NCI-H1048 (cell line): ENCODE data around the gene C1orf216.
"Not testable (repeated sequence)": the region's sequence is repeated elsewhere in the genome, so short reads cannot be mapped to it uniquely, and the experiment has no call there.

ENCODE experiments used
- DNase-seq: peaks from one replicate; lab custom pipeline; 2025; lab: John Stamatoyannopoulos, UW

C1orf216 gene

GRCh38 chr1:35718492-35719336 lies at the start of gene C1orf216:
C1orf216 (minus strand) TSS chr1:35718884; CDS start chr1:35716321, 2,563 bp downstream.
- no peak for DNase-seq

- DNase-seq, result no peak
Measured at GRCh38 chr1:35764283-35764682, 45.6 kb upstream of the C1orf216 start.

GRCh38 chr1:35763201-35763600 lies 44.5 kb upstream of the C1orf216 start:
- DNase-seq, result no peak

- DNase-seq, result no peak
Measured at GRCh38 chr1:35762141-35762540, 43.5 kb upstream of the C1orf216 start.

- no peak for DNase-seq
Measured at GRCh38 chr1:35756064-35756463, 37.4 kb upstream of the C1orf216 start.

GRCh38 chr1:35753626-35754260 lies 35.1 kb upstream of the C1orf216 start:
- no peak for DNase-seq

- no peak for DNase-seq
Measured at GRCh38 chr1:35748326-35748725, 29.6 kb upstream of the C1orf216 start.

- DNase-seq, result no peak
Measured at GRCh38 chr1:35745124-35745730, 26.5 kb upstream of the C1orf216 start.

- DNase-seq, result no peak
Measured at GRCh38 chr1:35737120-35737519, 18.4 kb upstream of the C1orf216 start.

GRCh38 chr1:35727434-35728040 lies 8.9 kb upstream of the C1orf216 start:
- DNase-seq, result no peak

GRCh38 chr1:35726450-35727433 lies 8.1 kb upstream of the C1orf216 start:
- DNase-seq, result peak; percentile 12

- DNase-seq, result no peak
Measured at GRCh38 chr1:35725596-35725995, 6.9 kb upstream of the C1orf216 start.

- DNase-seq, result no peak
Measured at GRCh38 chr1:35717911-35718476, 690 bp downstream of the C1orf216 start.

- DNase-seq, result no peak
Measured at GRCh38 chr1:35715568-35716002, 3.1 kb downstream of the C1orf216 start.

GRCh38 chr1:35714921-35715567 lies 3.6 kb downstream of the C1orf216 start:
- DNase-seq, result no peak

- DNase-seq, result not testable (repeated sequence)
Measured at GRCh38 chr1:35711098-35711497, 7.6 kb downstream of the C1orf216 start.

GRCh38 chr1:35708952-35709351 lies 9.7 kb downstream of the C1orf216 start:
- DNase-seq, result no peak

GRCh38 chr1:35708441-35708921 lies 10.2 kb downstream of the C1orf216 start:
- DNase-seq, result no peak

- DNase-seq, result no peak
Measured at GRCh38 chr1:35707601-35708440, 10.9 kb downstream of the C1orf216 start.
